GM12891 (cell line): ENCODE measurements around the gene TULP4.
"Not testable (repeated sequence)": the region's sequence is repeated elsewhere in the genome, so short reads cannot be mapped to it uniquely, and the experiment has no call there.

ENCODE experiments used
- DNase-seq: peaks from one replicate; pipeline ENCODE4 v3.0.0; 2011; ENCODE audit warnings: low spot score; ENCODE audit not compliant: insufficient read length
- FAIRE-seq: peaks from 2 replicates; lab custom pipeline; 2011; peaks lifted over from hg19 to GRCh38; lab: Jason Lieb, UNC
- PAX5 ChIP-seq: IDR thresholded peaks from 2 replicates; pipeline ENCODE4 v1.6.1; 2011; ENCODE audit warnings: low read length, moderate library complexity, mild to moderate bottlenecking; ENCODE audit not compliant: insufficient read depth, severe bottlenecking
- POLR2A ChIP-seq: IDR thresholded peaks from 2 replicates; pipeline ENCODE4 v1.6.1; 2011; ENCODE audit warnings: low read depth, low read length, control low read depth
- POLR2AphosphoS5 ChIP-seq: IDR thresholded peaks from 2 replicates; pipeline ENCODE4 v1.6.1; 2011; ENCODE audit warnings: low read depth, low read length, control low read depth
- POU2F2 ChIP-seq: IDR thresholded peaks from 2 replicates; pipeline ENCODE4 v1.6.1; 2011; ENCODE audit warnings: low read depth, mild to moderate bottlenecking, control low read depth, low read length, moderate library complexity
- SPI1 ChIP-seq: IDR thresholded peaks from 2 replicates; pipeline ENCODE4 v1.6.1; 2011; ENCODE audit warnings: low read depth, low read length, control low read depth
- TAF1 ChIP-seq: IDR thresholded peaks from 2 replicates; pipeline ENCODE4 v1.6.1; 2011; ENCODE audit warnings: low read depth, low read length, control low read depth

Gene TULP4

DNA sequence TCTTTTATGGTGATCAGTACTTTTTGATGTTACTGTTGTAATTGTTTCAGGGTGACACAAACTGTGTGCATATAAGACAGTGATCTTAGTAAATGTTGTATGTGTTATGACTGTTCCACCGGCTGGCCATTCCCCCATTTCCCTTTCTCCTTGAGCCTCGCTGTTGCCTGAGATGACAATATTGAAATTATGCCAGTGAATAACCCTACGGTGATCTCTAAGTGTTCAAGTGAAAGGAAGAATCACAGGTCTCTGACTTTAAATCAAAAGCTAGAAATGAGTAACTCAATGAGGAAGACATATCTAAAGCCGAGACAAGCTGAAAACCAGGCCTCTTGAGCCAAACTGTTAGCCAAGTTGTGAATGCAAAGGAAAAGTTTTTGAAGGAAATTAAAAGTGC lies 32.3 kb downstream of the TULP4 start:
- DNase-seq (no peak), FAIRE-seq (no peak)

GRCh38 chr6:158345444-158345843 lies 33.2 kb downstream of the TULP4 start:
- DNase-seq, FAIRE-seq: not testable (repeated sequence)

More for the DNA sequence above, 32.3 kb downstream of the TULP4 start:
- no peak for TF ChIP-seq POLR2AphosphoS5
- no peak for TF ChIP-seq POU2F2
- TF ChIP-seq SPI1: no peak
- TF ChIP-seq TAF1: no peak
- TF ChIP-seq POLR2A: no peak
- TF ChIP-seq PAX5: no peak

DNA sequence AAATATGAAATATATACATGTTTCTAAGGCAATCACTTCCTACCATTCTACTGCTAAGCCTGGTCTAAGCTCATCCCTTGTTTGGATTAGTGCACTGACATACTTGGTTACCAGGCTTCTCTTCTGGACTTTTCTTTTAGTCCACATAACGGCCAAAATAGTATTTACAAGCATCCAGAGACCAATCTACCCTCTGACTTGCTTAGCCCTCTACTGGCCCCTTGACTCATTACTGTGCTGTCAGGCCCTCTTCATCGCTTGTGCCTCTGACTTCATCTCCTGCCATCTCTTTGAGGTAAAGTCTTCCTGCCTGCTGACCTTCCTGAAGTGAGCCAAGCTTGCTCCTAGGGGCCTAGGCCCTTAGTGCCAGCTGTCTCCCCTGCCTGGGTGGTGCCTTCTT lies 35.1 kb downstream of the TULP4 start:
- no peak for DNase-seq

DNA sequence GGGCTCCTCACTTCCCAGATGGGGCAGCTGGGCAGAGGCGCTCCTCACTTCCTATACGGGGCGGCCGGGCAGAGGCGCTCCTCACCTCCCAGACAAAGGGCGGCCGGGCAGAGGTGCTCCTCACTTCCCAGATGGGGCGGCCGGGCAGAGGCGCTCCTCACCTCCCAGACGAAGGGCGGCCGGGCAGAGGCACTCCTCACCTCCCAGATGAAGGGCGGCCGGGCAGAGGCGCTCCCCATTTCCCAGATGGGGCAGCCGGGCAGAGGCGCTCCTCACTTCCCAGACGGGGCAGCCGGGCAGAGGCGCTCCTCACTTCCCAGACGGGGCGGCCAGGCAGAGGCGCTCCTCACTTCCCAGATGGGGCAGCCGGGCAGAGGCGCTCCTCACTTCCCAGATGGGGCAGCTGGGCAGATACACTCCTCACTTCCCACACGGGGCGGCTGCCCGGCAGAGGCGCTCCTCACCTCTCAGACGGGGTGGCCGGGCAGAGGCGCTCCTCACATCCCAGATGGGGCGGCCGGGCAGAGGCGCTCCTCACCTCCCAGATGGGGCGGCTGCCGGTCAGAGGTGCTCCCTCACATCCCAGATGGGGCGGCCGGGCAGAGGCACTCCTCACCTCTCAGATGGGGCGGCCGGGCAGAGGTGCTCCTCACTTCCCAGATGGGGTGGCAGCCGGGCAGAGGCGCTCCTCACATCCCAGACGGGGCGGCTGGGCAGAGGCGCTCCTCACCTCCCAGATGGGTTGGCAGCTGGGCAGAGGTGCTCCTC lies 36.7 kb downstream of the TULP4 start:
- DNase-seq, FAIRE-seq: not testable (repeated sequence)

More for the DNA sequence above, 35.1 kb downstream of the TULP4 start:
- no peak for TF ChIP-seq POLR2A
- TF ChIP-seq TAF1: no peak
- no peak for TF ChIP-seq POLR2AphosphoS5
- no peak for TF ChIP-seq PAX5
- no peak for TF ChIP-seq POU2F2
- no peak for TF ChIP-seq SPI1
- no peak for FAIRE-seq

- not testable (repeated sequence) for DNase-seq, FAIRE-seq
Measured at GRCh38 chr6:158349505-158350275, 37.4 kb downstream of the TULP4 start.

GRCh38 chr6:158350731-158351130 lies 38.5 kb downstream of the TULP4 start:
- DNase-seq, FAIRE-seq: not testable (repeated sequence)

DNA sequence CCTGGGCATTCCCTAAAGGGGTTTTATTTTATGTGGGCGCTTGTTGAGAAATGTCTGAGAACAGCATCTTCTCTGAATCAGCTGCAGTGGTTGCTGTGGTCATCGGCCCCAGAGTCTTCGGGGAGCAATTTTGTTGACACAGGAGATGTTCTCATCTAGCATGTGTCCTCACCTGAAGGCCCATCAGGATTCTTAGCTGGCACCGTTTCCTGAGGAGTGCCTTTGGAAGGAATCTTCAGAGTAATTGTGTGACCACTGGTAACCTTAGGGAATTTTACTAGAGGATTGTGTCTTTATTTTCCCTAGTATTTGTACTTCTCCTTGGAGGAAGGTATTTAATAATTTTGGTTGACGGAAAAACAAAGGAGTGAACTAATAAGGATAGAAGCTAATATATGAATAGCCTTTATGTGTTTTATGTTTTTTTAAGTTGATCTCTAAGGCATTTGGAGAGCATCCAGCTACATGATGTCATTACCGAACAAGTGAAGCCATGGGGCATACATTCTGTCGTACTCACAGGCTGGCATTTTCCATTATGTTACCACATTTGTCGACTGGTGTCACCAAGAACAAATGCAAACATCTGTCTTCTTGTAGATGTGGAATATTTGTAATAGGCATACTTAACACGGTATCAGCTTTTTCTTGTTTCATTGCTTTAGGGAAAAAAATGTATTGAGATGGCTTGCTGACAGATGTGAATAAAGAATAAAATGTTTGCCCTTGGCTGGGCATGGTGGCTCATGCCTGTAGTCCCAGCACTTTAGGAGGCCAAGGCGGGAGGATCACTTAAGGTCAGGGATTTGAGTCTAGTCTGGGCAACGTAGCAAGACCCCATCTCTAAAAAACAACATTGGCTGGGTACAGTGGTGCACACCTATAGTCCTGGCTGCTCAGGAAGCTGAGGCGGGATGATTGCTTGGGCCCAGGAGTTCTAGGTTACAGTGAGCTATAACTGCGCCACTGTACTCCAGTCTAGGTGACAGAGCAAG lies 41.9 kb downstream of the TULP4 start:
- no peak for DNase-seq
- TF ChIP-seq PAX5: no peak
- TF ChIP-seq SPI1: no peak
- TF ChIP-seq POLR2A: no peak
- TF ChIP-seq POU2F2: no peak
- no peak for TF ChIP-seq TAF1
- TF ChIP-seq POLR2AphosphoS5: no peak
- FAIRE-seq: no peak

DNA sequence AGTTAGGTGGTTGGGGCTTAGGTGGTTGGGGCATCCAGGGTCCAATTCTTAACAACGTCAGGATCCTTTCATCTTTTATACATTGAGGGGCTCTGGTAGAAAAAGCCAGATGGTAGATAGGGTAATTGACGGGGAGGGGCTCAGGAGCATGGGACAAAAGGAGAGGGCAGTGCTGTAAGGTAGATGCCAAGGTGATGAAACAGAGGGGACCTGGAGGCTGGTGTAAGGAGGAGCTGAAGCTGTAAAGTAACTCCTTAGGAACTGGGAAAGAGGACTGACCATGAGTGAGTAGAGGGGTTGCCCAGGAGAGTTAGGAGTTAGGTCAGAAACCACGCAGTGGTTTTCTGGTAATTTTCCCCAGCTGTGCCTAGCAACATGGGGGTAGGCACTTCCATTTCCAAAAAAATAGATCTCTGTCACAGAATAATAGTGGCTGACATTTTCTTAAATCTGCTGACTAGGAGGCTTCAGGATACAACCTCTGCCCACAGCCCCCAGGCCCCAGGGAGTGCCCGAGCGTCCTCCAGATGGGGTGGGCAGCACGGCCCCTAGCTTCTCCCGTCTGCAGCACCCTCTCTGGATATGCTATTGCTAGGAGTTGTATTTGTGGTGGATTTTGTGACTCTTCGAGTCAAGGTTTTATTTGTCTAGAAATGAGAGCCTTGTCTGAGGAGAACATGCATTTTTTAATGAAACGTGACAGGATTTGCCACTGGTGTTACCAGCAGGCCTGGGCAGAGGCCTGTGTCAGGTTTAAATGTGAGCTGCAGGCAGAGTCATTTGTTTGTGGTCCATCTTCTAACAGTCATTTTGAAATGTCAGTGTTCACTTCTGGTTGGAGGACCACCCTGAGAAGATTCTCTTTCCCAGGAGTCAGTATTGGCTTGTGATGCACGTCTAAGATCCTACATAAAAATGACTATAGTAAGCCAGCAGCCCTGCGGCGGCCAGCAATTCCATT lies 44.6 kb downstream of the TULP4 start:
- TF ChIP-seq SPI1: 0 out of 2 replicates have a peak, but pooled peaks have one; percentile 5
- TF ChIP-seq POLR2AphosphoS5: no peak
- TF ChIP-seq PAX5: no peak
- no peak for TF ChIP-seq POLR2A
- no peak for DNase-seq
- peak; percentile 16 for FAIRE-seq

- DNase-seq: peak; percentile 24
- TF ChIP-seq SPI1 (peak; percentile 46; the same call in 1 of the 2 replicates), TAF1 (no peak), POLR2A (no peak)
- peak; percentile 60 for FAIRE-seq
Measured at GRCh38 chr6:158357570-158358216, 45.4 kb downstream of the TULP4 start.
